Activated CD8-positive, alpha-beta memory T cell treated with anti-CD3 and anti-CD28 coated beads, Interleukin-2, amount 10 ng/mL, durations not matched to agents 7 days and 5 days (primary cell): Measurements from ENCODE around the gene TIMP4. TPM values are rescaled to one million over a fixed set of nuclear protein-coding genes. Genes with fewer than 3 reads are reported as not detected.

Source experiments
- ATAC-seq: fragments of 150-1000 bp; cut with Tn5 transposase; one replicate; pipeline ENCODE4 v1.10.0; 2021; ENCODE audit warnings: moderate library complexity
- CTCF ChIA-PET: fragments of 350-600 bp; sonication (Branson Sonifier 250); formaldehyde crosslinking; loops from one replicate; lab custom pipeline; 2021; ENCODE audit warnings: antibody characterized with exemption; lab: Charles Lee
- DNase-seq: peaks from one replicate; pipeline ENCODE4 v3.0.0-alpha.2; 2020
- H3K27ac Mint-ChIP-seq: one replicate; pipeline ENCODE4 v1.8.0; 2021; ENCODE audit warnings: mild to moderate bottlenecking, mixed read lengths
- H3K27me3 Mint-ChIP-seq: one replicate; pipeline ENCODE4 v1.8.0; 2021; ENCODE audit warnings: mixed read lengths
- H3K36me3 Mint-ChIP-seq: one replicate; pipeline ENCODE4 v1.8.0; 2021; ENCODE audit warnings: mild to moderate bottlenecking, mixed read lengths
- H3K4me1 Mint-ChIP-seq: one replicate; pipeline ENCODE4 v1.8.0; 2021; ENCODE audit warnings: mixed read lengths
- H3K4me3 Mint-ChIP-seq: one replicate; pipeline ENCODE4 v1.8.0; 2021; ENCODE audit warnings: mild to moderate bottlenecking, moderate library complexity, mixed read lengths
- H3K9me3 Mint-ChIP-seq: one replicate; pipeline ENCODE4 v1.8.0; 2022; ENCODE audit warnings: low read depth, mixed read lengths
- total RNA-seq, 2 experiments: library from RNA; stranded (reverse); gene quantifications; one replicate each; pipeline ENCODE4 v1.2.3, GENCODE V29; 2021

TIMP4 gene
- total RNA-seq, 2 experiments from 2014 or later = not detected

DNA sequence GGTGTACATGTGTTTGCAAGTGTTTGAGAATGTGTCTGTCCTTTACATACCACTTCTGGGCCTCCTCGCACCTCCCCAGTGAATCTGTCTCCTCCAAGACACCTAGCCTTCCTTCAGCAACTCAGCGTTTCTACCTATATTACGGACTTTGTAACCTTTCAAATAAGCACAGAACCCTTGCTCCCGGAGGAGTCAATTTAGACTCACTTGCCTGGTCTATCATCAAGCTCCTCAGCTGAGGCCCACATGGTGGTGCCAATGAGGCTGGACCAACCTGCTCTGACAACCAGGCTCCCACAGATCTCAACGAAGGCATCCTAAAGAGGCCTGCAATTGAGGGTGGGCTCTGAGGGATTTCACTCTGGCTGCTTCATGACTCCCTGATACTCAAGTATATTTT, 32.8 kb upstream of the TIMP4 start:
- peaks cover 69% of the 10 kb centered on the region for H3K4me1 Mint-ChIP-seq
- H3K27ac Mint-ChIP-seq = no peak overlapping the region
- DNase-seq (no peak), ATAC-seq (no peak)
- H3K36me3 Mint-ChIP-seq = no peaks in the 10 kb centered on the region
- no peak overlapping the region for H3K4me3 Mint-ChIP-seq
- H3K9me3 Mint-ChIP-seq = no peaks in the 10 kb centered on the region
- CTCF ChIA-PET = interaction anchor here (0.9 kb wide), 1 partner anchor 15 kb away, joined by 3 read pairs; no protein-coding TSS in a partner anchor
- peaks cover 3% of the 10 kb centered on the region for H3K27me3 Mint-ChIP-seq

DNA sequence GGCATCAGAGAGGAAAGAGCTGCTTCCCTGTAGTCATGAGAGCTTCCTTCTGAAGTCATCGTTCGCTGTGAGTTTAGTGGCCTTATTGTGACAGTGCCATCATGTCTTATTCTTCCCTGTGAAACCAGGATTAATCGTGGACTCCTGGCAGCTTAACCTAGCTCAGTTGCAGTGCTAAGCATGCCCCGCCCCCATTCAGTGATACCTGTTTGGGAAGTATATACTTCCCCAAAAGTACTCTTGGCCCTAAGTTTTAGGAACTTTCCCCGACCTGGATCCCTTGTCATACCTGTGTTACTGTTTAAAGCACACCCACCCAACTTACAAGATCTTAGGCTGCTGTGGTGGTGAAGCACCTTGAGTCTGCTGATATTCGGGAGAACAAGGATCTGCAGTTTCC, 32.1 kb upstream of the TIMP4 start:
- DNase-seq (no peak), ATAC-seq (no peak)
- H3K4me1 Mint-ChIP-seq = peaks cover 69% of the 10 kb centered on the region
- no peaks in the 10 kb centered on the region for H3K9me3 Mint-ChIP-seq
- CTCF ChIA-PET = interaction anchor here (0.9 to 1.3 kb wide), 3 partner anchors 15 to 289 kb away, joined by 3 to 5 read pairs (median 3); no protein-coding TSS in a partner anchor
- no peak overlapping the region for H3K27ac Mint-ChIP-seq
- H3K27me3 Mint-ChIP-seq = peaks cover 3% of the 10 kb centered on the region
- H3K4me3 Mint-ChIP-seq = no peak overlapping the region
- H3K36me3 Mint-ChIP-seq = no peaks in the 10 kb centered on the region

DNA sequence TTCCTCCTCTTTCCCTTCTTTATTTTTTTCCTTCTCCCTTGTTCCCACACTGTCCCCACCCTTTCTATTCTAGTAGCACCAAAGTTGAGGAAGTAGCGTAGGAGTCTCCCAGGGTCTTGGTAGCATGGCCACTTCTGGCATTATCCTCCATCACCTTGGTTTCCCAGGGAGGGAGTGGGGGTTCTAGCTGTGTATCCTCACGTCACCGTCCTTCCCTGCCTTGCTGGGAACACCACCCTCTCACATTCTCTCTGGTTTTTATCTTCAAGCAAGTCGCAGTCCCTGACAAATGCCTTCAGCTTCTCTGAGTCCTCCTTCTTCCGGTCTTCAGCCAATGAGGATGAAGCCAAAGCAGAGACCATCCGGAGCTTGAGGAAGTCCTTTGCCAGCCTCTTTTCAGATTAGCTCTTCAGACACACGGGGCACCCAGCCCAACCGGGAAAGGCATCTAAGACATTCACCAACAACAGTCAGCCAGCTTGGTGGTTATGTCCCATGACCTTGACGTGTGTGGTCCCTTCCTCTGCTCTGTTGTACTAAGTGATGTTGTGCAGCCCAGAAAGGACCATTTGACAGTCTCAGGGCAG, 31.6 kb upstream of the TIMP4 start:
- DNase-seq = no peak
- Mint-ChIP-seq H3K4me1 (peaks cover 69% of the 10 kb centered on the region), H3K27me3 (peaks cover 3% of the 10 kb centered on the region), H3K27ac (no peak overlapping the region), H3K36me3 (no peaks in the 10 kb centered on the region), H3K9me3 (no peaks in the 10 kb centered on the region), H3K4me3 (no peak overlapping the region)
- no peak for ATAC-seq
- CTCF ChIA-PET = interaction anchor here (1.1 to 1.3 kb wide), 2 partner anchors 55 to 289 kb away, joined by 3 to 5 read pairs; no protein-coding TSS in a partner anchor

DNA sequence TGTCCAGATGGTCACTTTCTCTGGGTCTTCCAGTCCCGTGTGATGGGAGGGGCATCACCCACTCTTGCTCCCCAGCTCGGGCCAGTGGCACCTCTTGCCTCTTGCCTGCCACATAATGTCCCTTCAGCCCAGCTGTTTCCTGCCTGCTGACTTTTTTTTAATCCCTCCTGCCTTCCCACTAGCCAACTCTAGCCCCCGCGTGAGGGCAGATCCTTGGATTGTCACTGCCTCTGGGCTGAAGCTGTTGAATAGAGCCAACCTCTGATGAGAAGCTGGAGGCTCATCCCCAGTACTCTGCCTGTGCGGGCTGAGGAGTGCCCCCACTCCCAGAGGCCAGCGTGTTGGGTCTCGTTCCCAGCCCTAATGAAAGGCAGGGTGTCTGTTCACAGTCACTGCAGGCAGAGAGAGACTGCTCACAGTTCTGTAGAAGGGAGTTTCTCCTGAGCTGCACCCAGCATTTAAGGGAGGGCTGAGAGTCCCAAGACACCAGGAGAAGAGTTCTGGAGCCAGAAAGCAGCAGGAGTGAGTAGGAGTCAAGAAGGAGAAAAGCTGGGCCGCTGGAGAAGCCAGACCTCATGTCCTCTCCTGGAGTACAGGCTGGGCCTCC, 30.1 kb upstream of the TIMP4 start:
- Mint-ChIP-seq H3K36me3 (no peaks in the 10 kb centered on the region), H3K9me3 (no peaks in the 10 kb centered on the region), H3K4me1 (peaks cover 55% of the 10 kb centered on the region), H3K27me3 (peaks cover 3% of the 10 kb centered on the region), H3K4me3 (no peak overlapping the region), H3K27ac (no peak overlapping the region)
- DNase-seq (no peak), ATAC-seq (no peak)
- CTCF ChIA-PET = interaction anchor here (1.1 to 2.4 kb wide), 3 partner anchors 8 to 50 kb away, joined by 3 to 18 read pairs (median 4); no protein-coding TSS in a partner anchor

DNA sequence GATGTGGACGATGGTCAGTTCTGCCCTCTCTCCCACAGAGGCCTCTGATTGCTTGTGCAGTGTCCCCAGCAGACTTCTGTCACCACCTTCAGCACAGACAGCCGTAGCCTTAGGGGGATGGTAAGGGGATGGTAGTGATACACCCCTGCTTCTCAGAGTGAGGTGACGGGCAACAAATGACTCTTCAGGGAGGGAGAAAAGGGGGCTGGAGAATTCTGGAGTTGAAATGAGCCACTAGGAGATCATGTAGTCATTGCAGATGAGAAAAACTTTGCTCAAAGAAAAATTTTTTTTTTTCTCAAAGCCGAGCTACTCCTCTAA, 29.6 kb upstream of the TIMP4 start:
- Mint-ChIP-seq H3K4me1 (peaks cover 51% of the 10 kb centered on the region), H3K4me3 (no peak overlapping the region), H3K36me3 (no peaks in the 10 kb centered on the region), H3K27ac (peak overlapping the region; percentile 92), H3K27me3 (peaks cover 3% of the 10 kb centered on the region), H3K9me3 (no peaks in the 10 kb centered on the region)
- ATAC-seq (no peak), DNase-seq (no peak)
- CTCF ChIA-PET = interaction anchor here (1.0 to 2.4 kb wide), 5 partner anchors 9 to 50 kb away, joined by 3 to 18 read pairs (median 3); no protein-coding TSS in a partner anchor

DNA sequence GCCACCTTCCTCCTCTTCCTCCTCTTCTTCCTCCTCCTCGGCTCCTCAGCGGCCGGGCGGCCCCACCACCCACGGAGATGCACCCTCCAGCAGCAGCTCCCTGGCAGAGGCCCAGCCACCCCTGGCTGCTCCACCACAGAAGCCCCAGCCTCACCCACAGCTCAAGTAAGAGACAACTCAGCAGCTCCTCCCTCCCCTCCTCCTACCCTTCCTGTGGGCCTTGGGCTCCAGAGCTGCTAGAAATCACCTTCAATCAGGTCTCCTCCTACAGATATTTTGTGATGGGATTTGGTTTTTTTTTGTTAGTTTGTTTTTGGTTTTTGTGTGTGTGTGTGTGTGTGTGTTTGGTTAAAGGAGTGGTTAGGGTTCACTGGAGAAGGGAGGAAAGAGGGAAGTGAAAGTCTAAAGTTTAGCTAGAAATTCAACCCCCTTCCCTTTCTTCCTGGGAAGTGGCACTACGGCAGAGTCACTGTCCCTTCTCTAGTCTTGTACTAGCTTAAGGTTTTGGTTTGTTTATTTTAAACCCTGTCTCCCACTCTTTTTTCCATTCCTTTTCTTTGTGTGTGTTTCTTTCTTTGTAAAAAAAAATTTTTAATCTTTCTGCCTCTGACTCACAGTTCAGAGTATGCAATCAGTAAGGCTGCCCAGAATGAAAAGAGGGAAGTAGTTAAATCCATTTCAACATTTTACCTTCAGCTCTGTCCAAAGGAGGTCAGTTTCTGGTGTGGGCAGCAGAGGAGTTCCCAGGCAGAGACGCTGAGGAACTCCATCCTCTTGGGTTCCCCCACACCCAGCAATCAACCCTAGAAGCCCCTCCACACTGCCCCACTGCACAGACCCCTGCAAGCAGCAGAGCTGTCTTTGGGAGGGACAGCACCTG, 29.0 kb upstream of the TIMP4 start:
- peak; percentile 89 for DNase-seq
- Mint-ChIP-seq H3K4me3 (peak overlapping the region; percentile 61), H3K4me1 (peaks cover 45% of the 10 kb centered on the region), H3K9me3 (no peaks in the 10 kb centered on the region), H3K27me3 (peaks cover 3% of the 10 kb centered on the region), H3K36me3 (no peaks in the 10 kb centered on the region), H3K27ac (peak overlapping the region; percentile 92)
- peak; percentile 95 for ATAC-seq
- CTCF ChIA-PET = interaction anchor here (0.7 to 2.4 kb wide), 8 partner anchors 9 to 297 kb away, joined by 3 to 18 read pairs (median 4); partner anchors contain the start of gene TSEN2

DNA sequence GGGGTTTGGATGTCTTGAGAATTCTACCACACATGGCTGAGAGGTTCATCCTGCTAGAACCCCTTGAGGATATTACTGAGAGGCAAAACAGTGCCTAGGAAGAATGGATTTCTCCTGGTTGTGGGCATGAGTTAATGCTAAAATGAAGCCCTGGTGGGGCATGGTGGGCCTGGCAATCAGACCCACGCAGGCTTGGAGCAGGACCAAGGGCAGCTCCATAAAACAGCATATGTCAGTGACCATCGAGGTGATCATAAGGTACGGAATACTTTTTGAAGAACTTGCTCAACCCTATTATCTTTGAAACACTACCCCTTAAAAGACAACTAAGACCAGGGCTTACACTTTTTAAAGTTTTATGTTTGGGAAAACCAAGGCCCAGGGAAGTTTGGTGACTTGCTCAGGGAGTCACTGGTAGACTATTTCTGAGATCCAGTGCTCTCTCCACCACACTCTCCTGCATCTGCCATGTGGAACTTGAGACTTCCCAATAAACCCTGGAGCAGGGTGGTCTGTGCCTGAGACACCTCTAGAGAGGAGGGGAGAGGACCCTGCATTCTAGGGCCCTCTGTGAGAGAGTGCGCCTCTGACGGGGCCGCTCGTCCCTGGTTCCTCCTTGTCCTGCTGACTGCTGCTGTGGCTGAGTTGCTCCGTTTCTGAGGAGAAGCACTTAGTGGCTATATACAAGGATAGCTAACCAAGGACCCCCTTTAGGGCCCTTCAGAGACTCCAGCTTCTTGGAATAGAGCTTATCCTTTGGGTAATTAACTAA, 28.0 kb upstream of the TIMP4 start:
- Mint-ChIP-seq H3K27me3 (peaks cover 3% of the 10 kb centered on the region), H3K4me1 (peaks cover 40% of the 10 kb centered on the region), H3K36me3 (no peaks in the 10 kb centered on the region), H3K9me3 (no peaks in the 10 kb centered on the region), H3K27ac (no peak overlapping the region), H3K4me3 (no peak overlapping the region)
- ATAC-seq (no peak), DNase-seq (no peak)
- CTCF ChIA-PET = interaction anchor here (0.9 to 2.4 kb wide), 5 partner anchors 8 to 295 kb away, joined by 3 to 18 read pairs (median 5); no protein-coding TSS in a partner anchor

DNA sequence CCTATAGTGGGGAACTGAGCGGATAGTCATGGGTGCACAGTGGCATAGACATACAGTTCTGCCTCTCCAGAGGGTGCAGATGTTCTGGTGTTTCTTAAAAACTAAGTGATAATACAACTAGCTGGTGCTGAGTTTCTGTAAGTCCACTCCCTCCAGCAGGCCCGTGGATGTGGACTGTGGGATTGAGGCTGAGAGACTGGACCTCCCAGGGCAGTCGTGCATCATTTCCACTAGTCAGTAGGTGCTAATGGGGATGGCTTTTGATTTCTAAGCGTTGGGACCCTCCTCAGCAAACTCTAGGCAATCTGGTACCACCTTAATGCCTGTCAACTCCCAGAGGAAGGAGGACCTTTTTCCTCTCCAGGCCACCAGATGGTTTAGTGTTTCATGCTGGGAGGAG, 27.3 kb upstream of the TIMP4 start:
- no peak for DNase-seq
- Mint-ChIP-seq H3K4me1 (peaks cover 34% of the 10 kb centered on the region), H3K4me3 (no peak overlapping the region), H3K27ac (no peak overlapping the region), H3K36me3 (no peaks in the 10 kb centered on the region), H3K27me3 (peaks cover 3% of the 10 kb centered on the region), H3K9me3 (no peaks in the 10 kb centered on the region)
- no peak for ATAC-seq
- CTCF ChIA-PET = interaction anchor here (2.4 to 3.5 kb wide), 2 partner anchors 9 to 10 kb away, joined by 18 read pairs; no protein-coding TSS in a partner anchor

DNA sequence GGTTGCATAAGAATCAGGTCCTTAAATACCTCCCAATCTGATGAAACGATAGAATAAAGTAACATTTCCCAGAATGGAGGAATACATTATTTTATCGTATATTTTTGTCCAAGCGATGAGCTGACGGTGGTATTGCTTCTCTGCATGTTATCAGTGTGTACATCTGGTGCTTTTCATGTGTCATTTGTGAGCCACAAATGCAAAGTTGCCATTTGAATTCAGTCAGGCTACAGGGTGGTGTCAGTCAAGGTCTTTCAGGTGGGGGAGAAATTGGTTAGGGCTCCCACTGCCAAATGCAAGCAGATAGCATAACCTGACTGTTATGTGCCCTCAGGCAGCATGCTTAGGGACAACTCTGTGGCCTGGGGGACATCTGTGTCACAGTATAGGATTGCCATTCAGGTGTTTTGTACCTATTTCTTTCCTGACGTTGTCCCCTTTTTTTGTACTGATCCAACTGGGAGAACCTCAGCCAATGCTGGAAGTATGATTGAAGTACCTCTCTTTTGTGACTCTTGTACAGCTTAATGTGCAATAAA, 26.5 kb upstream of the TIMP4 start:
- Mint-ChIP-seq H3K4me3 (no peak overlapping the region), H3K4me1 (peaks cover 32% of the 10 kb centered on the region), H3K27me3 (peaks cover 3% of the 10 kb centered on the region), H3K36me3 (no peaks in the 10 kb centered on the region), H3K27ac (no peak overlapping the region), H3K9me3 (no peaks in the 10 kb centered on the region)
- no peak for DNase-seq
- no peak for ATAC-seq
- CTCF ChIA-PET = interaction anchor here (1.1 to 3.5 kb wide), 2 partner anchors 9 to 10 kb away, joined by 5 to 18 read pairs; no protein-coding TSS in a partner anchor

DNA sequence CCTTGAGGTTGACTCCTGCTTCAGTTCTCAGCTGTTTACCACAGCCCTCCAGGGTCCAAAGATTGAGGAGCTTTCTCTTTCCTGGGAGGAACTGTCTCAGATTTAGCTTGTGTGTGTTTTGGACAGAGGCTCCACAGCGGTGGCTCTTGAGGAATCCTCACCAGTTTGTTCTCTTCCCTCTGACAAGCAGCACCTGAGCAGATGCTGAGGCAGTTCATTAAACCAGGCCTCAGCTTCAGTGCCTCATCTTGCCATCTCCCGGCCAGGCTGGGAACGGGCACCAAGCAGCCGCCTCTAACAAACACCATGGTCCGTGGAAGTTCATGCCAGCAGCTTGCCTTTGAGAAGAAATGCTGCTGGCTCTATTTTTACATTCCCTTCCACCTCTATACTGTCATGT, 25.8 kb upstream of the TIMP4 start:
- CTCF ChIA-PET = interaction anchor here (1.1 to 3.5 kb wide), 3 partner anchors 8 to 10 kb away, joined by 4 to 18 read pairs (median 5); no protein-coding TSS in a partner anchor
- Mint-ChIP-seq H3K27ac (no peak overlapping the region), H3K36me3 (no peaks in the 10 kb centered on the region), H3K4me1 (peaks cover 33% of the 10 kb centered on the region), H3K9me3 (no peaks in the 10 kb centered on the region), H3K4me3 (no peak overlapping the region), H3K27me3 (peaks cover 3% of the 10 kb centered on the region)
- no peak for ATAC-seq
- no peak for DNase-seq

DNA sequence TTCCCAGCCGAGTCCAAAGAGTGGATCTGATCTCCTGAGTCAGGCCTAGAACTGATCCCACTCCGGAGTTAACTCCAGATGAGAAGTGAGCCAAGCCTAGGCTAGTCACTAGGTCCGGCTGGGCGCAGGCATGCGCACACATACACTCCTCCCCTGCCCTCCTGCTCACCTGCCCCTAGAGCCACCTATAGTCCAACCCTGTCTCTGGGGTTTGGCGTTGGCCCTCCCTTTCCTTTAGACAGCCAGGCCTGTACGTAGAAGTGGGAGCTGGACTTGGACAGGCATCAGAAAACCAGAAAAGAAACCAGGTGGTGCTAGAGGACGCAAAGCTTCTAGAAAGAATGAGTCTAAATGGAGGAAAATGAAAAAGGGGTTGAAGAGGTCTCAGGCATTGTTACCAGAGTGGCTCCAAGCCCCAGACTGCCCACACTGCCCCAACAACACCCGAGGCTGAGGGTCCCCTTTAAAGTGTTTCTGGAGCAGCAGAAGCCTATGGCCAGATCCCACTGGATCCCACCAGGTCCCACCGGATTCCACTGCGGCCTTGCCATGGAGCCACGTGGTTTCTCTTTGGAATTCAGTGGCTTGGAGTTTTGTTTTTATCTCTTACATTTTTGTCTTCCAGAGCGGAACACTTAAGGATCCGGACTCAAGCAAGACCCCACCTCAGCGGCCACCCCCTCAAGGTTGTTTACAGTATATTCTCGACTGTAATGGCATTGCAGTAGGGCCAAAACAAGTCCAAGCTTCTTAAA, 24.2 kb upstream of the TIMP4 start:
- Mint-ChIP-seq H3K9me3 (no peaks in the 10 kb centered on the region), H3K4me1 (peaks cover 27% of the 10 kb centered on the region), H3K36me3 (no peaks in the 10 kb centered on the region), H3K4me3 (no peak overlapping the region), H3K27ac (no peak overlapping the region), H3K27me3 (no peaks in the 10 kb centered on the region)
- DNase-seq = no peak
- CTCF ChIA-PET = interaction anchor here (3.5 kb wide), 1 partner anchor 12 kb away, joined by 18 read pairs; no protein-coding TSS in a partner anchor
- no peak for ATAC-seq

DNA sequence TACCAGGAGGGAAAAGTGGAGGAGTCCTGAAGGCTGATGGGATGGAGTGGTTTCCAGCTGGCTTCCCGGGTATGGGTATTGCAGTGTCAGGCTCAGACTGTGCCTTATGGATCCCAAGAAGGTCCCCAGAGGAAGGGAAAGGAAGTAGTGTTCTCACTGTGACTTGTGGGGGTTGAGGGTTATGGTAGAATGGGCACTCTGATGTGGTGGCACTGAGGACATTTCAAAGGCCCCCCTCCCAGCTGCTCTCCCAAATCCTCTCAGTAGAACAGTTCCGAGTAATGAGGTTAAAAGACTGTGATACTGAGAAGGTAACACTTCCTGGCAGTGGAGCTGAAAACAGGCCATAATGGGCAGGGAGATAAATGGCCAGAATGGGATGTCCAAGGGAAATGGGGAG, 23.1 kb upstream of the TIMP4 start:
- no peak for ATAC-seq
- CTCF ChIA-PET = interaction anchor here (1.4 kb wide), 2 partner anchors 47 to 298 kb away, joined by 5 to 7 read pairs; no protein-coding TSS in a partner anchor
- H3K9me3 Mint-ChIP-seq = no peaks in the 10 kb centered on the region
- H3K4me3 Mint-ChIP-seq = no peak overlapping the region
- H3K36me3 Mint-ChIP-seq = no peaks in the 10 kb centered on the region
- H3K4me1 Mint-ChIP-seq = peaks cover 17% of the 10 kb centered on the region
- DNase-seq = no peak
- H3K27ac Mint-ChIP-seq = no peak overlapping the region
- H3K27me3 Mint-ChIP-seq = no peaks in the 10 kb centered on the region
